HCT116 (cell line): ENCODE data around the gene SUV39H1.

ENCODE experiments used
- CTCF ChIP-seq, 3 experiments: fragments of 200-600 bp in 1 of 3; sonication (generic) in 1 of 3; IDR thresholded peaks in 2 of 3; conservative IDR thresholded peaks in 1 of 3; 2 replicates each; pipeline ENCODE4 v1.5.1; 2012 to 2017; ENCODE audit warnings: low read depth in 2 of 3, low read length in 2 of 3, antibody characterized with exemption in 1 of 3, borderline replicate concordance in 1 of 3, control low read depth in 1 of 3, mild to moderate bottlenecking in 1 of 3, mixed read lengths in 1 of 3, mixed run types in 1 of 3, moderate library complexity in 1 of 3; ENCODE audit not compliant: insufficient read depth in 1 of 3
- EZH2 ChIP-seq: fragments of 200-600 bp; sonication (generic); IDR thresholded peaks from 2 replicates; pipeline ENCODE4 v1.6.1; 2017; ENCODE audit warnings: antibody characterized with exemption, mixed run types
- MAX ChIP-seq: IDR thresholded peaks from 2 replicates; pipeline ENCODE4 v1.6.1; 2012
- POLR2A ChIP-seq: IDR thresholded peaks from 2 replicates; pipeline ENCODE4 v1.7.0; 2011; ENCODE audit warnings: borderline replicate concordance; ENCODE audit not compliant: insufficient read depth, insufficient read length; ENCODE audit errors: extremely low read depth
- POLR2AphosphoS5 ChIP-seq: IDR thresholded peaks from 2 replicates; pipeline ENCODE4 v1.6.1; 2011; ENCODE audit warnings: mild to moderate bottlenecking, low read depth, low read length, moderate library complexity
- SP1 ChIP-seq: IDR thresholded peaks from 2 replicates; pipeline ENCODE4 v1.6.1; 2012; ENCODE audit warnings: low read depth
- YY1 ChIP-seq: IDR thresholded peaks from 2 replicates; pipeline ENCODE4 v1.6.1; 2011; ENCODE audit warnings: low read length, low read depth, moderate library complexity, mild to moderate bottlenecking; ENCODE audit not compliant: insufficient replicate concordance; ENCODE audit errors: extremely low read depth

- no peak for TF ChIP-seq CTCF (IDR thresholded peaks at IDR 0.05 in 2 of 3, conservative IDR thresholded peaks at IDR 0.05 in 1 of 3; ENCODE audit: borderline replicate concordance in 1 of 3, insufficient read depth in 1 of 3, low read depth in 2 of 3, low read length in 2 of 3)
- TF ChIP-seq POLR2AphosphoS5: no peak
- TF ChIP-seq MAX: no peak
- no peak for TF ChIP-seq YY1
- no peak for TF ChIP-seq POLR2A
- no peak for TF ChIP-seq EZH2
- no peak for TF ChIP-seq SP1
Measured at GRCh38 chrX:48751343-48751742, 54.8 kb downstream of the SUV39H1 start.
